GM20431 (cell line): ENCODE measurements around the gene KATNAL1.
"Not testable (repeated sequence)": the region's sequence is repeated elsewhere in the genome, so short reads cannot be mapped to it uniquely, and the experiment has no call there.

Experiments used
- in situ Hi-C: fragments of 300-500 bp; cut with MseI, MboI; formaldehyde crosslinking; loops from one replicate; pipeline ENCODE4 v1.15.0; 2020; ENCODE audit warnings: low sequenced_read_pairs; ENCODE audit not compliant: unreplicated experiment

KATNAL1 gene

DNA sequence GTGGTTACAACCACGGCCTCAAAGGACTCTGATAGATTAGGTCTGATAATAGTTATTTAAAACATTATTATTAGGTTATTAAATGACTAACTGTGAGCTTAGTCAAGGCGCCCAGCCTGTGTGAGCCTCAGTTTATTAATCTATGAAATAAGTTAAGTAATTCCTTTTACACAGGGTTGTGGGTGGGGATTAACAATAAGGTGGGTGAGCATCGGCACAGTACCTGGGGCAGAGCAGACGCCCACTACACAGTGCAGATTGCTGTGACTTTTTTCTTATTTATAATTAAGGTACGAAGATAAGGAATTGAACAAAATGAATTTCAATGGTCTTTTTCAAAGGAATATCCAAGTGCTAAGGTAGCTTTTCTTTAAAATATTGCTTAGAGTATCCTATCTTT, 132.2 kb downstream of the KATNAL1 start:
- in situ Hi-C loops = no loop called here

DNA sequence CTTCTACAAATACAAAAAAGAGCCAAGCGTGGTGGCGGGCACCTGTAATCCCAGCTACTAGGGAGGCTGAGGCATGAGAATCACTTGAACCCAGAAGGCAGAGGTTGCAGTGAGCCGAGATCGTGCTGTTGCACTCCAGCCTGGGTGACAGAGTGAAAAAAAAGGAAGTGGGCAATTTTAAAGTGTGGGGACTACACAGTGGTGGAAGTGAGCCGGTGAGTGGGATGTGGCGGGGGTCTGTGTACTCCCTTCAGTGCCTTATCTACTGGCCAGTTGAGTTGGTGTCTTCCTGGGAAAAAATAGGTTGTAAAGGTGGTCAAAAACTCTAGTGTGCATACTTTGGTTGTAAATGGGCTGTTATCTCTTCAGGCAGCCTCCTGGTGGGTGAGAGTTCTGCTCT, 133.1 kb downstream of the KATNAL1 start:
- in situ Hi-C loops = not testable (repeated sequence)

DNA sequence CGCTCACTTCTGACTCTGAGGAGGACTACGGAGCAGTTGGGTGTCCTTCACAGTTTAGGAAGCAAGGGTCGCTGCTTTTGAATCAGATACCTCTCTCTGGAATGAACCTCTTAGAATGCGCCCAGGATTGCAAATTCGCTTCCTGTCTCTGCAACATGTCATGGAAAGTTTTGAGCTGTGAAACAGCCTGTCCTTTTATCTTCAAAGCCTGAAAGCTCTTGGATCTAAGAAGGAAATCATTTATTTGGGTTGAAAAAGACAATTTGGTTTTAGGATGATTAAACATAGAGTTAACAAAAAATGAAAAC, 134.1 kb downstream of the KATNAL1 start:
- in situ Hi-C loops = no loop called here

DNA sequence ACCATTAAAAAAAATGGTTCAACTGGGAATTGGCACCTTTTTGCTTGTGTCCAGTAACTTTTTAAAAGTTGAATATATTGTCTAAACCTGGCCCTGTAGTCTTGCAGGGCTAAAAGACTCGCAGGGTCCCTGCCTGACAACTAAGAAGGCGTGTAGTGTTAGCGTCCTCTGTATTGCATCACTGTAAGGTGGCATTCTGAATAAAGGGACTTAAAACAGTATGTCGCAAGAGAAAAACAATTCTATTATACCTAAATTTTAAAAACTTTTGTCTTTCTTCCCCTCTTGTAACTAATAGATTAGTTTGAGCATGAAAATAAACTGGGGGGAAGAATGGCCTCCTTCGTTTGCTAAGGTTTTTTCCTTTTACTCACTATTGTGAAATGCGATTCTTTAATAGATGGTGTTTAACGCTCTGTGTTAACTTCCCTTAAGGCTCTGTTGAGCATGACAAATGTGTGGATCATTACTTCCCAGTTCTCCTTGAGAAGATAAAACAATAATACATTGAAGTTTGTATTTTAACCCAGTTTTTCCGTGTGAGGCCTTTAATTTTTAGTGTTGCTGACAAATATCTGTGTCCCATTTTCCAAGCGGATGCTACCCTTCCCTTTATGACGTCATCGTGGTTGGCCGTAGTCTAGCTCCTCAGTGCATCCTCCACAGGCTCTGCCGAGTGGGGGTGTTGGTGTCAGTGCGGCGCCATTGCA, 134.6 kb downstream of the KATNAL1 start:
- in situ Hi-C loops = no loop called here

DNA sequence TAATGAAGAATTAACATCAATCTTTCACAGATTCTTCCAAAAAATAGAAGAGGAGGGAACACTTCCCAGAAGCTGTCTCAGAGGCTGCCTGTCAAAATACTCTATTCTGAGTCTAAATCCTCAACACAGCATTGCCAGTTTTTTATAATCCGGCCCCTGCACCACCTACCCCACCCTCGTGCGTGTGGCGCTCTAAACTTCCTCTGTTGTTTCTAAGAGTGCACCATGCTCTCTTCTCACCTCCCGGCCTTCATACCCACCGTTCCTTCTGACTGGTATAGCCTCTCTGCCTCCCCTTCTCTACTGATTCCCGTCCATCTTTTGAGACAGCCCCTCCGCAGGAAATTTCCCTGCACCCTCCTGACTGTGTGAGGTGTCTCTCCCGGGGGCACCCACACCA, 136.8 kb downstream of the KATNAL1 start:
- in situ Hi-C loops = no loop called here

DNA sequence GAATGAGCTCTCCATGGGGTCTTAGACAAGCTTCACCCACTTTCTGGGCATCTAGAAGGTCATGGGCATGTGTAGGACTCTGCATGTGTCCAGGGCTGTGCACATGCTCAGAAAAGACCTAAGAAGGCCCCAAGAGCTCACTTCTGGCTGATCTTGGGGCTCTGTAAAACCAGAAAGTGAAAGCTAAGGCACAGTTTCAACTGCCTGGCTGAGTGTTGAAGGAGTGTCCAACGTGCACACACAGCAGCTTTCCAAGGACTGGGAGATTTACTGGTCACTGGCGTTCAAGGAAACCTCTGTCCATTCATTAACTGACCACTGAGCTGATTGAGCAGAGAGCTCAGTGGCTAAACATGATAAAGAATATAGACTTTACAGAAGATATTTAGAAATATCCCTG, 137.9 kb downstream of the KATNAL1 start:
- in situ Hi-C loops = no loop called here

DNA sequence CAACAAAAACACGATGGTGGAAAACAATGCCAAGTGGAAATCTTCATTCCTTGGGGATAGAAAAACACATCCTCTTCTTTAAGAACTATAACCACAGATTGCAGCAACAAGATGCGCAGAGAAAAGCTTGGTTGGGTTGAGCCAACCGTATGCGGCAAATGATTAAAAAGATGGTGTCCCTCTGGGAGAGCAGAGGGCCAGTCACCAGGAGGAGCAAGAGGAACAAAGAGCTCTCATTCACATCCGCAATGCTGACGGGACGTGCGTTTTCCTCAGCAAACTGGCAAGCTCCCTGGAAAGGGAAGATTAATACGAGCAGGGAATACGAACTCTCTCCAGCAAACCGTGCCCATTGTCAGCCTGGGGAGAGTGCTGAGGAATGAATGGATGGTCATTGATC, 141.6 kb downstream of the KATNAL1 start:
- in situ Hi-C loops = no loop called here

DNA sequence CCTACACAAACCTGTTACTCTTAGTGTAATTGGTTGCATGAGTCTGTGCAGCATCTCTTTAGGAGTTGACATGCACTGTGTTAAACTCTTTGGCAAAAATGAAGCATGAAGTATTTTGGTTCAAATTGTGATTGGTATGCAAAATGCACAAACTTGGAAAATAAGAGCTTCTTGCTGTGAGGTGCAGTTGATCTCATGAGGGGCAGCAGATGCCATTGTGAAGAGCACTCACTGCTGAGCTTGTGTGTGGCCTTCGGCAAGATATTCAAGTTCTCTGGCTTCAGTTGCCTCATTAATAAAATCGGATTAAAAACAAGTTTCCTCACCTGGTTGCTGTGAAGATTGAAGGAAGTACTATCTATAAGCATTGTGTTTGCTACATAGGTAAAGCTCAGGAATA, 142.3 kb downstream of the KATNAL1 start:
- in situ Hi-C loops = no loop called here

DNA sequence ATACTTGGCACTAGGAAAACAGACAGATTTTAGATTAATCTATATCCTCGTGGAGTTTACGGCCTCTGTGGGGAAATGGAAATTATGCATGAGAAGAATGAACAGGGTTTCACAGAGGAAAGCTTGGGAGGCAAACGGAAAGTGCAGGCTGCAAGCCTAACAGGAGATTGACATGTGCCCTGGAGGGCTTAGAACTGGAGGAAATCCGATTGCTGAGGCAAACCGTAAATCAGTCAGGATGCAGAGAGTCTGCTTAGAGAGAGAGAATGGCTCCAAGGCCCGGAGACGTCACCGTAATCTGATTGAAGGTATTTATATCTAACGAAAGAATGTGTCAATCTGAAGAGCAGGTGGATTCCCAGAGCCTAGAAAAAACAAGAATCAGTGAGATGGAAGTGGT, 143.2 kb downstream of the KATNAL1 start:
- in situ Hi-C loops = no loop called here

DNA sequence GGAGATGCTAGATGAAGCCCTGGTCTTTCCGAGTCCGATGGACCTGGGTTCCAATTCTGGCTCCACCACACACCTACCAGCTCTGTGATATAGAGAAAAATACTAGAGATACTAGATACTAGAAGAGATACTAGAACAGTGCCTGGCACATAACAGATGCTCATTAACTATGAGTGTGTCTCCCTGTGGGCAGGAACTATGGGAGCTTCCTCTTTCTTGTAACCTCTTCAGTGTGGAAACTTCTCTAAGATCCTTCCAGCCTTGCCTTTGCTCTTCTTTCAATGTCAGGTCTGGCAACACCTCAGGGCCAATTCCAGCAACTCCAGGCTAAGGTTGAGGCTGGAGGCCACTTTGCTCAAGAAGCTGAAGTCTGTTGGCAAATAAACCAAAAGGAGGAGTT, 143.9 kb downstream of the KATNAL1 start:
- in situ Hi-C loops = no loop called here

DNA sequence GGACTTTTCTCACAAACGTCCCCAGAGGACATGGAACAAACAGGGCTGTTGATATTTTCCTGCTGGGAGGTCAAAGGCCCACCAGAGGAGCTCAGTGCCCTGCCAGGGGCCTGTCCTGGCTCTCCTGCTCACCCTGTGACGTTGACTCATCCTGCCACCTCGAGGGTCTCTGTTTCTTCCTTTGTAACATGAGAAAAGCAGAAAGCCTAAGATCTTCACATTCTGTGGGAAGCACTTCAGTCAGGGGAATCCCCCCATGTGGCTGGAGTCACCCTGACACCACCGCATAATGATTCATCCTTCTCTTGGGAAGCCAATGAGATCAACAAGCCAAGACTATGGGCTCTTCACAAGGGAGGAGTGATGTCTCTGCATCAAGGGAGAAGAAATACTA, 147.9 kb downstream of the KATNAL1 start:
- in situ Hi-C loops = no loop called here

DNA sequence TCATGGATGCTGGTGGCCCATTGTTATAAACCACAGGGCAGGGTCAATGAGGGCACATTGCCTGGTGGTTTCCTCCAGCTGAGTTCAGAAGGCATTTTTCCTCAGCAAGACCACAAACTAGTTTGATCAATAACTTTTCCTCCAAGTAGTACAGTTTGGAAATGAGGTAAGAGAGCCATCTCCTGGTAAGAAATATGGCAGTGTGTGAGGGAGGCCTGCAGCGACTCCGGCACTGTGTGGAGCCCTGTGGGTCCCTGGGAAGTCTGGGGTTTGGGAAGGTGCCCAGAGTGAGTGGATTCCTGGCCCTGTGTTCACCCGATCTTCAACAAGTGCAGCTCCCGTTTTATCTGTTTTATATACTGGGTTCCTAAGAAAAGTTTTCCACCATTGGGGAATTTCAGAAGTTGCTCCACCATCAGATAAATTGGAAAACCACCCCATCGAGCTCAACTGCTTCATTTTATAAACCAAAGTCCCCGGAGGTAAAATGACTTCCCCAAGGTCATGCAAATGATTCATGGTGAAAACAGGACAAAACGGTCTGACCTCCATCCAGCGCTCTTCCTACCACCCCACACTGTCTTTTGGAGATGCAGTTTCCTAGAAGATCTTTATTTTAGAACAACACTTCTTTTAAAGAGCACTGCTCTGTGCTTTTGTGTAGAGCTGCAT, 148.4 kb downstream of the KATNAL1 start:
- in situ Hi-C loops = no loop called here

DNA sequence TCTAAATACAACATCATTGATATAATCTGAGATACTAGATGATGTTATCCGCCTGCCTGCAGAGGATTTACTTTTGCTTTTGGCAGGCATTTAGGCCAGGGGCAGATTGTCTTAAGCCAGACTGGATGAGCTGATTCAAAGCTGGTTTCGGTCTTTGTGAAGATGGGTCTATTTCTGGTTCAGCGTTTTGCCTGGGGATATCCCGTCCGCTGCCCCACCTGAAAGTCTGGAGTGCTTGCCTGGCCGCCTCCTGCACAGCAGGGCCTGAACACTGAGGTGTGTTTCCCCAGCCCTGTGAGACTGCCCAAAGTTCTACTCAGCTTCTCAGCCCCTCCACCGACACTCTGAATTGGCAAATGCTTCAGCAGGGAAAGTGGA, 149.7 kb downstream of the KATNAL1 start:
- in situ Hi-C loops = no loop called here

DNA sequence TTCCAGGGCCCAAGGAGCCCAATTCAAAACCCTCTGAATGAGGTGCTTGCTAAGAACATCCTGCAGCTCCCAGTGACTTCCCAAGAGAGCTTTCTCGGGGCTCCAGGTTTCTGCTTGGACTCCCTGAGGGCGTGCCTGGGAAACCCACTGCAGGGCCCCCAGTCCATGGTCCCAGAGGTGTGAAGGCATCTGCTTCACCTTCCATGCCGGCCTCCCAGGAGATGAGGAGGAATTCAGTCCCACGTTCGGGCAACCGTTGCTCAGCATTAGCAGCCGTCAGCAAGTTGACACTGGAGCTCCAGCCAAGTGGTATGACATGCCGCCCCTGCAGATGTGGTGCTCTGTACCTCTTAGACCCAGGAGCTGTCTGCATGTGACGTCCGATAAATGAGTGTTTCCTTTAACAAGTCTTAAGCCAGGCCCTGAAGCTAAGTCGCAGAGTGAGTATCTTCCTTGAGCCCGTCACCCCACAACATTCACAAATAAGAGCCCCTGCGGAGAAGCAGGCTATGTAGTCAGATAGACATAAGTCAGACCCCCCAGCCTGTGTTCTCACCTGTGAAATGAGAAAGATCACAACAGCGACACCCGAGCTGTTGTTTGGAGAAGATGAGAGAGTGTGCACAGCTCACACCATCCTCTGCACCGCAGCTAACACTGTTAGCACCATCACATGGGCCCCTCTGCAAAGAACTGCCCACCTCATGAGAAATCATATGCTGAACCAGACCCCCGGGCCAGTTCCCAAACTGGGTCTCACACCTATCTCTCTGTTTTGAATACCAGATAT, 150.3 kb downstream of the KATNAL1 start:
- in situ Hi-C loops = no loop called here

DNA sequence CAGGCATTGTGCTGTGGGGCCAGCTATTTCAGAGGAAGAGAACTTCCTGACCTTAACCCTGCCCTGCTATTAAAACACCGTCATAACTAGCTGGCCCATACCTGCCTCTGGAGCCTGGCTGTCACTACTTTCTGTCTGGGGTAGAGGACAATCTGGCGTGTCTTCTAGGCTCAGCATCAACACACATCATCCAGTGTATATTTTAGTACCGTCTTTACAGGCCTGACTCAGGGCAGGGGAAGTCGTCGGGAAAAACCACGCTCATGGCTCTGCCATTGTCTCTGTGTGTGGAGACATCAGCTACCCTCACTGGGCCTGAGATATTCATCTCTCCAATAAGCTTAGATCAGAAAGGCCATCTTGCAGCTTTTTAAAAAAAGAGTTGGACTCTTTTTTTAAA, 151.1 kb downstream of the KATNAL1 start:
- in situ Hi-C loops = no loop called here

DNA sequence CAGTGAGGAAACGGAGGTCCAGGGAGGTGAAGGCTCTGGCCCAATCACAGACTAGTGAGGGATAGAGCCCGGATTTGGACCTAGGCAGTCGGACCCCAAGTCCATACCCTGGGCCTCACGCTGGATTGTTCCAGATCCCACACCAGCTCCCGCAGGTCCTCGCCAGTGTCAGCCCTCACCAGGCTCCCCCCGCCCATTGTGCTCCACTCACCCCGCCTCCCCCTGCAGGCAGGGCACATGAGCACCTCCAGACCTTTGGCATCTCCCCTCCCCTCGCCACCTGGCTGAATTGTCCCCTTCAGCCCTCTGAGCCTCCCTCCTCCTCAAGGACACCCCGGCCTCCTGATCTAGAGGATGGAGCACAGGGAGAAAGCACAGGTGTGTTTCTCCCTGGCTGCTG, 152.4 kb downstream of the KATNAL1 start:
- in situ Hi-C loops = no loop called here

DNA sequence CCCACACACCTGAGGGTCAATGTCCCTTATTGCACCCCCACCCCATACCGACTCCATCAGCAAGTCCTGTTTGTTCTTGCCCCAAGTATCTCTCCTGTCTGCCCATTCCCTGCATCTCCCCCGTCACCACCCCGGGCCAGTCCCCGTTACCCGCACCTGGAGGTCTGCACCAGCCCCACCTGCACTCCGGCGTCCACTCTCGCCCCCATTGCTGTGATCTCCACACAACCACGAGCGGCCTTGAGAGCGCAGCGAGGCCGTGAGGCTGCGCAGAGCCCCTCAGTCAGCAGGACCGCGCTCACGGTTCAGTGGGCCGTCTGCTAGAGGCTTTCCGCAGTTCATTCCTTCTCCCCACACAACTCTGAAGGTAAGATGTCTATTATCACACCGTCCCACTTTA, 152.8 kb downstream of the KATNAL1 start:
- in situ Hi-C loops = no loop called here

DNA sequence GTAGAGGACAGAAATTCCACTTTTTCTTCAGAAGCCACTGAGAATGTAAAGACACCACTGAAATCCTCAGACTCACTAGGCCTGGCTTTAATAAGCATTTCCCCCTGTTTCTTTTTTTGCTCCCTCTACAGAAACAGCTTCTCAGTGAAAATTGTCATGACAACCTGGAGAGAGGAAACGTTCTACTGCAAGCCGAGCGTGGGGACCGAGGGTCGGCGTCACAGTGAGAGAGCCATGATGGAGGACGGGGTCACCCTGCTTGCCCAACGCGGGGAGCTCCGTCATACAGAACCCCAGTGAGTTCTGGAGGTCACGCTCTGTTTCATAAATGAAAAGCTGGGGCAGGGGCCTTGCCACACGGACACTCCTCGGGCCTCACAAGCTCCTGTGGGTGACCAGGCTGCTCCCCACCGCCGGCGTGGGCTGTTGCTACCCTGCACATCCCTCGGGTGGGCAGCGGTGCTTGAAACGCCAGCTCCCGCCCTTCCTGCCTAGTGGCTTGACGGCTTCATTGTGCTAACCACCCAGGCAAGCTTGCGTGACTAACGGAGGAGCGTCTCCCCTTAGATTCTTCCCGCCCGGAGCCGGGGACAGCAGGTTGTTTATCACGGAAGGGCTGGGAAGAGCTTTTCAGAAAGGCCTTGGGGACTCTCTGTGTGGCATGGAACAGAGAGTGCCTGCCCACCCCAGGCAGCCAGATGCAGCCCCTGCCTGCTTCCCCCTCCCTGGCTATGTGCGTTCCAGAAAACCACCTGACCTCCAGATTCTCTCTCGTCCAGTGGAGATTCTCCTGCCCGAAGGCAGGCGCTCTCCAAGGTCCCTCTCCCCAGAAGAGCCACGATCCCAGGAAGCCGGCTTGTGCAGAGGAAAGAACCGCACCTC, 153.6 kb downstream of the KATNAL1 start:
- in situ Hi-C loops = no loop called here
